Activated effector memory CD4-positive, alpha-beta T cell treated with anti-CD3 and anti-CD28 coated beads, Interleukin-2, amount 50 U/mL, for 16 hours (primary cell): ENCODE data around the gene ONECUT3.
"Not testable (repeated sequence)": the region's sequence is repeated elsewhere in the genome, so short reads cannot be mapped to it uniquely, and the experiment has no call there.

Source experiments
- DNase-seq: peaks from one replicate; pipeline ENCODE4 v3.0.0-alpha.2; 2020

The ONECUT3 gene

DNA sequence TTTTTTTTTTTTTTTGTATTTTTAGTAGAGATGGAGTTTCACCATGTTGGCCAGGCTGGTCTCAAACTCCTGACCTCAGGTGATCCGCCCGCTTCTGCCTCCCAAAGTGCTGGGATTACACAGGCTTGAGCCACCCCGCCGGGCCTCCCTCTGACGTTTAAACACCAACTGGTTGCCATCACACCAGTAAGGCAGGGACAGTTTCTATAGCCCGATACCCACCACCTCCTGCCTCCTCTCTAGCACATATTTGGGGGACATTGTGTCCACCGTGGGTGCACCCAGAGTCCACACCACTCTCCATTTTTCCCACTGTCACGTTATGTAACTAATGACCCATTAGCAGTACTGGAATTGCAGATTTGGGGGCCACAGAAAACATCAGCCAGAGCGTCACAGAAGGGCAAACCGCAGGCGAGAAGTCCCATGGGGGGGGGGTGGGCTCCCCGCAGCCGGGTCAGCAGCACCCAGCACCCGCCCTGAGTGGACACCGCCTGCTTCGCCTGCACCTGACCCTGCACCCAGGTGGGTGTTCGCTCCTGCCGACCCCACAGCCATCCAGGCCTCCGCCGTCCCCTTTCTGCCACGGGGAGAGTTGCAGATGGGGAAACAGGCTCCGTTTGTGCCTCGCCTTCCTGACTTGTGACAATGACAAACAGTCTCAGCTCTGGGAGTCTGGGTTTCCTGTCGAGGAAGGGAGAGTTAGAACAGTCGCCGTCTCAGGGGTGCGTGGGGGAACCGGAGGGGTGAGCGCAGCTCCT, 3.6 kb downstream of the ONECUT3 start:
- DNase-seq, result no peak

DNA sequence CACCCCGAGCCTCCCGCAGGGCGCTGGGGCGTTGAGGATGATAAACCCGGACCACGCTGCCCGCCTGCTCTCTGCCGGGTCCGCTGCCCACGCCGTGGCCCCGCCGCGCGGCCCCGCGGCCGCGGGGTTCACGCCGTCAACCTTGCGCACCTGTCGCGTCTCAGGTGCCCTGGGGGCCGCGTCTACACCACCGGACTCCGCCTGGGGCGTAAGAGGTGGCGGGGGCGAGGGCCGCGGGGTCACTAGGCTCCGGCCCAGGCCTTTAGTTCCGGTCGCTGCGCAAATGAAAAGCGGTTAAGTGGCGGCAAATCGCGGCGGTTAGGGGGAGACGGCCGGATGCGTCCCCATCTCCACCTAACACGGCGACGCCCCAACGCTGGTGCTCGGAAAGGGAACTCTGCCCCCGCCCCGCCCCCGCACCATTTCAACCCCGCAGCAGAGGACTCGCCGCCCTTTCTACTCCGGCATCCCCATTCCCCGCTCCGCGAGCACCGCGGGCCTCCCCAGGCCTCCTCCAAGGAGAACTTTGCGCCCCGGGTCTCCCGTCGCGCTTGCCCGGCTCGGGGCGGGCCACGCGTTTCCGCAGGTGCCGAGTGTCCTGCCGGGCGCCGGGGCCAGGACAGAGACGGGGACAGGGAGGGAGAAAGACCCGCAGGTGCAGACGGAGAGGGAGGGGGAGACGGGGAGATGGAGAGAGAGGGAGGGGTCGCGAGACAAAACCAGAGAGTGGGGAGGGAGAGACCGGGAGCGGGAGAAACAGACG, 4.3 kb downstream of the ONECUT3 start:
- no peak for DNase-seq

DNA sequence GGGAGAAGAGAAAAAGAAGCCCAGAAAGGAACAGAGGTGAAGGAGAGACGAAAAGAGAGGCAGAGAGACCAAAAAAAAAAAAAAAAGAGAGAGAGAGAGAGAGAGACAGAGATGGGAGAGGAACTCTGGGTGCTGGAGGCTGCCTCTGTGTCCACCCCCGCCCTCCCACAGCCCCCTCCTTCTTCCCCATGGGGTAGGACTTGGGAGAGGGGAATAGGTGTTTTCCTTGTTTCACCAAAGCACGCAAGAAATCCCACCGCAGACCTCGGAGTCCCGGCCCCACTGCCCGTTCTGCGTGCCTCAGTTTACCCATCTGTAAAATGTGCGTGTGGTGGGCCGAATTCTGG, 4.9 kb downstream of the ONECUT3 start:
- DNase-seq, result no peak

DNA sequence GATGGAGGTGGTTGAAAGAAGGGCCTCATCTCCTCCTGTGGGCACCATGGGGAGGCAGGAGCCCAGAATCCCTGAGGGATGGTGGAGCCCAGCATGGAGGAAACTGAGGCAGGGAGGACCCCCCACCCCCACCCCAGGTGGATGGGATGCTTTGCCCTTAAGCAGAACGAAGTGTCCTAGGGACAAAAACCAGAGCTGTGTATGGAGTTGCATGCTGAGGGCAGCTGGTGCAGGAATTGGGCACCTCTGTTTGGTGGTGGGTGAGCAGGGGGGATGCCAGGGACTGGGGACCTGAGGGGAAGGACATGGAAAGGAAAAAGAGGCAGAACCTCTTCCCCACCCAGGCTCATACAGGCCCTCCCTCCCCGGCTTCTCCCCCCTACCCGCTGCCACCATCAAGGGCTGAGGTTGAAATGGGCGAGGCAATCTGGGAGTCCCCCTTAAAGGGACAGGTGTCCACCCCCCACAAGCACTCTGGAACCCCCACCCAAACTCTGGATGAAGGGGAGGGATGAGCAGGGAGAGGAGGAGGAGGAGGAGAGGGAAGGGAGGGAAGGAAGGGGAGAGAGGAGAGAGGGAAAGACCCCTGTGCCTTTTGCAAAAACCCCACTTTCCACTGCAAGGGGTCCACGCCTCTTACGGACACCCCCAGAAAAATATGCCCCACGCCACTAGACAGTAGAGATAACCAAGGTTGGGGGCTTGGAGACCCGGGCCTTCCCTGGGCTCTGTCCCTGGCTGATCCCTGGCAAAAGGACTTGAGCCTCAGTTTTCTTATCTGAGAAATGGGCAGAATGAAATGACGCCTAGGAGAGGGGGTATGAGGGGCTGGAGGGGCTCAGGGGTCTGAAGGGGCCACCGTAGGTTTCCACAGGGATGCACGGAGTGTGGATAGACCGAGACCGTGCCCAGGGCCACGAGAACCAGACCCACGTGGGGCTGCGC, 5.9 kb downstream of the ONECUT3 start:
- no peak for DNase-seq

DNA sequence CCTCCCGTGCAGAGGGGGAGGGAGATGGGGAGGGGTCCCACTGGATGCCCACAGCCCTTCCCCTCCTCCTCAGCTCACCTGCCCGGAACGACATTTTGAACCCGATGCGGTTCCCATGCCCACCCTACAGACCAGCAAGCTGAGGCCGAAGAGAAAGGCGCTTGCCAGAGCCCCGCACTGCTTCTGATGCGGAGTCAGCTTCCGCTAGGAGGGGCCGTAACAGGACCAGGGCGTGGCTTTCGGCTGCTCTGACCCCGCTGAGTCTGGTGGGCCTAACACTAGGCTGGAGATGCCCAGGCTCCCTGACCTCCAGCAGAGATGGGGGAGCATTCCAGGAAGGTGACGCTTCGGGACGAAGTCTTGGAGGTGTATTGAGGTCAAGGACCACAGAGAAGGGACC, 6.7 kb downstream of the ONECUT3 start:
- DNase-seq, result no peak

DNA sequence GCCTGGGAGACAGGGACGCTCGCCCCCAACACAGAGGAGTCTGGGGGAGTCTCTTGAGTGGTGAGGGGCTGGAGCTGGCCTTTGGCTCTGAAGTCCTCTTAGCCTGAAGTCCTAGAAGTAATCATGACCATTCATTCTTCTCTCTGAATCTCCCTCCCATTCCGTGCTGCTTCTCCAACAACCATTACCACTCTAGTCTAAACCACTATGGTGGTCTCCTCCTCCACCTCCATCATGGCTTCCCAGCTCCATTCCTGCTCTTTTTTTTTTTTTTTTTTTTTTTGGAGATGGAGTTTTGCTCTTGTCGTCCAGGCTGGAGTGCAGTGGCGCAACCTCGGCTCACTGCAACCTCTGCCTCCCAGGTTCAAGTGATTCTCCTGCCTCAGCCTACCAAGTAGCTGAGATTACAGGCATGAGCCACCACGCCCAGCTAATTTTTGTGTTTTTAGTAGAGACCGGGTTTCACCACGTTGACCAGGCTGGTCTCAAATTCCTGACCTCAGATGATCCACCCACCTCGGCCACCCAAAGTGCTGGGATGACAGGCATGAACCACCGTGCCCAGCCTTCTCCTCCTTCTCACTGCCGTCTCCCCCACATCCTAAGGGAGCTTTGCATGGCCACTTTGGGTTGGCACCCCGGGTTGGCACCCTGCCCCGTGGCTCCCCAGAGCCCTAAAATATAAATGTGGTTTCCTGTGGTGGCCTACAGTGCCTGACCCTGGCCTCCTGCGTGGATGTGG, 7.7 kb downstream of the ONECUT3 start:
- DNase-seq, result not testable (repeated sequence)

DNA sequence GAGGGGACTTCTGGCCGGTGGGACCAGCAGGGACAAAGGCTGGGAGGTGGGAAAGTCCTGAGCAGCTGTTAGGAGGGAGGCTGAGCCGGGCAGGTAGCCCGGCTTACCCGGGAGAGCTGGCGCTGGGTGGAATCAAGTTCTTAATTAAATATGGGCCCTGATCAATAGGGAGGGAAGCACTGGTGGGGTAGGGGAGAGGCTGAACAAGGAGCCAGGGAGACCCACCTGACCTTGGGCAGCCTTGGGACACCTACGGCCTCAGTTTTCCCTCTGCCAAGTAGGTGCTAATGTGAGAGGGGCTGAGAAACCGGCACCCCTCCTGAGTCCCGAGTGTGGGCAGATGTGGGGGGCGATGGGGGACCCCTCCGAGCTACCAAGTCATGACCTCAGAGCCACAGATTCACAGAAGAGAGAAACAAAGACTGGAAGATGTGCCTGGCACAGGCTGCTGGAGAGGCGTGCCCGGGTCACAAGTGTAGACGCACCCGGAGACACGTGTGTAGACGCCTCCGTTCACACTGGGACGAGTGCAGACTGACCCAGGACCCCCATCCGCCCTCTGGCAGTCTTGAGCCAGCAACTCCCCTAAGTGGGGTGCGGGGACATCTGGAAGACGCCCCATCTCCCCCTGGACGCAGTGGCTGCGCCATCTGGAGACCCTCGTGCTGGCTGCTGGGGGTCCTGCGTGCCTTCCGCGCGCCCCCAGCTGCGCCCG, 8.4 kb downstream of the ONECUT3 start:
- DNase-seq, result no peak

DNA sequence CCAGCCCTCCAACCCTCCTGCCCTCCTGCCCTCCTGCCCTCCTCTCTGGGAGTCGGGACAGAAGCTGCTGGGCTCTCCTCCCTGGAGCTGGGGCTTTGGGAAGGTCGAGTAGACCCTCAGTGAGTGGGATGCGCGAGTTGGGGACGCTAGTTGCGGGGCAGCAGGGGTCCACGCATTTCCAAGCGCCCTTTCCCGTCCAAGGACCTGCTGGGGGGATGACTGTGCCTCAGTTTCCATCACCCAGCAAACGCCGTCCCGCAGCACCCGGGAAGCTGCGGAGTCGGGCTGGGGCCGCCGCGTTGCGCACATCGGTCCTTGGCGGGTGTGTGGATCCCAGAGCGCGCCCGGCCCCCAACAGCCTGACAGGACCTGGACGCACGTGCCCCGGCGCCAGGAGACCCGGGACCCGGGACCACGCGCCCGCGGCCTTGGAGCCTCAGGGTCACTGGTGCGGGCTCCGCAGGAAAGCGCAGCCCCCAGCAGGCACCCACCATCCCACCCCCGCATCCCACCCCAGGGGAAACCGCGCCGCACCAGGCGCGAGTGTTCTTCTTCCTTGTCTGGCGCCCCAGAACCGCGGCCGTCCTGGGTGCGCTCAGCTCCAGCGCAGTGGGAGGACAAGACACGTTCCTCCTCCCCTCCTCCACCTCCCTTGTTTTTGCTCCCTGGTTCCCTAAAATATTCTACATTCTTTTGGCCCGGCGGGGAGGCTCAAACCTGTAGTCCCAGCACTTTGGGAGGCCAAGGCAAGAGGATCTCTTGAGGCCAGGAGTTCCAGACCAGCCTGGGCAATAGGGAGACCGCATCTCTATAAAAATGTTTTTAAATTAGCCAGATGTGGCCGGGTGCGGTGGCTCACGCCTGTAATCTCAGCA, 9.2 kb downstream of the ONECUT3 start:
- no peak for DNase-seq

DNA sequence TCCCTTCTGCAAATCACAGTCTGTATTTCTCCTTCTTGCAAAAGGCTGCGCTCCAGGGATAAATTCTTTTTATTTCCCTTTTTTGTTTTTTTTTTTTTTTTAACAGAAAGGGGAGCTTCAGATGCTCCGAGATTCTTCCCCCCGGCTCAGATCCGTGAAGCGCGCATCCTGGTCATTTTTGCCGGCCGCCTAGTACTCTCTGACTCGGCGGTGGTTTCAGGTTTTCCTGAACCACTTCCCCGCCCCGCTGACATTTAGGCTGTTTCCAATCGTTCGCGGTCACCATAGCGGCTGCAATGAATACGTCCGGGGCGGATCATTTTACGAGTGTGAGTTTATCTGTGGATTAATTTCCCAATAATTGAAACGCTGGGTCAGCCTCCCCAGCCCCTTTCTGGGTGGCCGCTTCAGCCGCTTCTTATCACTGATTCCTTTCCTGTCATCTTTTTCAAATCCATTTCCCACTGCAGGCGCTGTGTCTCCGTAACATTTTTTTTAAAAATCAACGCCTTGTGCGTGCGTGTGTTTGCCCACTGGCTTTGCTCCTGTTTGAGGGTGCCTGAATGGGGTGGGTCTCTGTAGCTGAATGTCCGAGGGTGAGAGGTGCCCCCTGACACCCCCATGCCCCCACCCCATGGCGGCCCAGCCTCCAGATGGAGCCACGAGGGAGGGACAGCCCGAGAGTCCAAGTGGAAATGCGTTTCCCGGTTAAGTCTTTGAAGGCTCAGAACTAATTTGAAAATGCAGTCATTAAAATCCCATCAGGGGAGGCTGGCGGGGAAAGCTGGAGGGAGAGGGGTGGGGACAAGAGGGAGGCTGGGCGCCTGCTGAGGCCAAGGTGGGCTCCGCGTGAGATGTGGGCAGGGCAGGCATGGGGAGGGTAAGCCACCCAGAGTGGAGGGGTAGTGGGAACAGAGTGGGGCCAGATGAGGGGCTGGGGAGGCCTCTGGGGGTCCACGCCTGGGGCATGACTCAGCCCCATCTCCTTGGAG, 10.6 kb downstream of the ONECUT3 start:
- no peak for DNase-seq

DNA sequence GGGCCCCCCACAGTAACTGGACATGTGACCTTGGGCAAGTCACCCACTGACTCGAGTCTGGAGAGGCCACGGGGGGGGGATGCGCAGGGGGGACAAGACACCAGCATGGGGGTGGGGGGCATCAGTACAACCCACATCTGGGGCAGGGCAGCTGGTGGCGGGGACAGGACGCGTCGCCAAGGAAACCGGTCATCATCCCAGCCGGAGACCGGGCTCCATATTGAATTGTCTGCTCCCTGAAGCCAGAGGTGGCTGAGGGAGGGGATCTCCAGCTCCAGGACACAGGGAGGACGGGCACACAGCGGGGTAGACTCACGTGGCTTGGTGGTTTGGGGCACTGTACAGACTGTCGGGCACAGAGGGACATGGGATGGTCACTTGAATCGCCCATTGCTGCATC, 11.4 kb downstream of the ONECUT3 start:
- DNase-seq, result no peak

DNA sequence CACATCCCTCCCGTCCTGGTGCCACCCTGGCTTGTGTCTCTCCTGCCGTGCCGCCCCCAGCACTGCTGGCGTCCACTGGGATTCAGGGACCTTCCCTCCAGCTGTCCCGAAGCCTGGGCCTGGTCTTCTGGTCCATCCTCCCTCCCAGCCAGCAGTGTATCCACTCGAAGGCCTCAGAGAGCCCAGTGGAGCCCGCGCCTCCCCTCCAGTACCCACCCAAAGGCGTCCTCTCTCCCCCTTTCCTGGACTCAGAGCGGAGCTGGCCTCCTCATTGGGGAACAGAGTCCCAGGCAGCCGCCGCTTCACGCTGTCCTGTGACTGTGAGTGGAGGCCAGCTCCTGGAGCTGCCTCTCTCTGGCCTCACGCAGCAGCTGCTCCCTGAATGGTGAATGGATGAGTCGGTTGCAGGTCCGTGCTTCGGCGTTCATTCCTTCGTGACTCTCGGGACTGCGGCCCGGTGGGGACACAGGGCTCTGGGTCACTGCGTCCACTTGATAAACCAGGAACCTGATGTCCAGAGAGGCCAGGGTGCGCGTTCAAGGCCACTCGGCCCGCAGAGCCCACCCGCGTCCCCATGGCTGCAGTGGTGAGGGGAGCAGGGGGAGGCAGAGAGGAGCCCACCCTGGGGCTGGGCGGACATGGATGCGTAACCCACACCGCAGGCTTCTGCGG, 12.1 kb downstream of the ONECUT3 start:
- no peak for DNase-seq

DNA sequence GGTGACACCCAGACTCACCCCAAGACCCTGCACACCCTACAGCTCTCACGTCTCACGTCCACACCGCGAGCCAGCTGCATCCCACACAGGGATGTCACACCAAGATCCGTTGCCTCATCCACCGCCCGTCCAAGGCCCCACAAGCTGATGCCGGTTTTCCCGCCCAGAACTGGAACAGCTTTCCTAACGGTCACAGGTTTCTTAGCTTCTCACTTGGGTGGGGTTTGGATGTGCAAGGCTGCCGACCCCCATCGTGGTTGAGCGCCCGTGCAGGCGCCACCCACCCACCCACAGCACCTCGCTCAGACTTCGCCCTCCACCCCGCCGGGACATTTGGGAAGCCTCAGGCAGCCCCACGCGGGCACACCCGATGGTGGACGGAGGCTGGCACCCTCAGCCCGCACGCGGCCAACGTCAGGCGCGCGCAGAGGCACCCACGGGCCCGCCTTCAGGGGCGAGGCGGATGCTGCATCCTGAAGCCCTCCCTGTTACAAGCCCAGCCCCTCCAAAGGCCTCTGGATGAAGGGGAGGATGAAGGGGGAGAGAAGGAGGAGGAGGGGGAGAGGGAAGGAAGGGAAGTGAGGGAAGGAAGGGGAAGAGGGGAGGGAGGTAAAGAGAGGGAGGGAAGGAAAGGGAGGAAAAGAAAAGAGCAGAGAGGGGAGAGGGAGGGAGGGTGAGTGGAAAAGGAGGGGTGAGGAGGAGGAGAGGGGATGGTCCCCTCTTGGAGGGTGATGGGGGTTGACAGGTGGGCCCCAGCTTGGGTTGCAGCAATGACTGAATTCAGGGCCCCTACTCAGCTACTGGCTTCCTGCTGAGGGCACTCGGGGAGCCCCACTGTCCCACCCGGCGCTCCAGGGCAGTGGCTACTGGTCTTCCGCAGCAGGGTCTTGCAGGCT, 12.8 kb downstream of the ONECUT3 start:
- DNase-seq, result no peak

DNA sequence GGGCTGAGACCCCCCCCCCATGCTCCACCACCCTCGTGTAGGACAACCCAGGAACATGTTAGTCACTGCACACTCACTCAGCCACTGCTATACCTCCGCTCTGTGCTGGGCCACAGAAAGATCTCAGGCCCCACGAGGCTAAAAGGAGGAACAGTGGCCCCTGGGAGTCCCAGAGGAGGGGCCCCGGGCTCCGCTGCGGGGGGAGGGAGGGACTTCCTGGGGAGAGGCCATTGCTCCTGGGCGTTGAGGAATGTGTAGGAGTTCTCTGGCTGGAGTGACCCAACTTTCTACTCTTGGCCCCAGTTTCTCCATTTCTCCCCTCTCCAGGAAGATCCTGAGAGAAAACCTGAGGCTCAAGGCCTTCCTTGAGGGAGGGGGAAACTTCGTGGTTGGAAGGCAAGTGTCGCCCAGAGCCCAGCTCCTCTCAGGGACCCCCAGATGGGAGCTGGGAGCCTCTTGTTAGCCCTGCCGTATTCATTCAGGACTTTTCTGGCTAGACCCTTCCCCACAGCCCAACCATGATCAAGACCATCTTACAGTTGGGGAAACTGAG, 13.6 kb downstream of the ONECUT3 start:
- DNase-seq, result no peak

DNA sequence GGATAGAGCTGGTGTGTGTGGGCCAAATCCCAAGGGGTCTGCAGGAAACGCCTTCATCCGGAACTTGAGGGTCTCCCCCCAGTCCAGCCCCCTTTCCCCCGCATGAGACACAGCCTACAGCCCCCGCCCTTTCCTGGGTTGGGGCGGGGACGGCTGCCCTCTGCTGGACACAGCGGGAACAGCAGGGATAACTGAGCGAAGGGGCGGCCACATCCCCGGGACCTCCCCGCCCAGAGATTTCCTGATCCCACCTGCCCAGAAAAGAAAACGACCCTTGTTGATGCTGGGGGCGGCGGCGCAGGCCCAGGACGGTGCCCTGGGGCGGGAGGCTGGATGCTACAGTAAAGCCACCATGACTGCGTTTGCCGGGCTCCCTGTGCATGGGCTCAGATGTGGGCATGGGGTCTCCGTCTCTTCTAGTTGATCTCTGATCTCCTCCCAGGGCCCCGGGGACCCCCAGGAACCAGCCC, 14.2 kb downstream of the ONECUT3 start:
- DNase-seq, result peak; percentile 88

DNA sequence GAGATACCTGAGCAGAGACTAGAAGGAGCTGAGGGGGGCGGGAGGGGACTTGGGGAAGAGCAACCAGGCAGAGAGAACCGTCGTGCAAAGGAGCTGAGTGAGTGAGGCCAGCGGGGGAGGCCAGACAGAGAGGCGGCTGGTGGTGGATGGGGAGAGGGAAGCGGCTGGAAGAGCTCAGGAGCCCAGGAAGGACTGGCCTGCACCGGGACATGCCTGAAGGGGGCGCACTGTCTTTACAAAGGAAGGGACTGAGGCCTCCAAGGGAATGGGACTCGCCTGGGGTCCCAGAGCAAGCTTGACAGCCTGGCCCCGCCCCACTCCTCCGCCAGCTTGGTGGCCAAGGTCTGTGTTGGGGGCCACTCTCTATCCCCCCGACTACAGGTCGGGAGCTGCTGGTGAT, 14.9 kb downstream of the ONECUT3 start:
- DNase-seq, result no peak

DNA sequence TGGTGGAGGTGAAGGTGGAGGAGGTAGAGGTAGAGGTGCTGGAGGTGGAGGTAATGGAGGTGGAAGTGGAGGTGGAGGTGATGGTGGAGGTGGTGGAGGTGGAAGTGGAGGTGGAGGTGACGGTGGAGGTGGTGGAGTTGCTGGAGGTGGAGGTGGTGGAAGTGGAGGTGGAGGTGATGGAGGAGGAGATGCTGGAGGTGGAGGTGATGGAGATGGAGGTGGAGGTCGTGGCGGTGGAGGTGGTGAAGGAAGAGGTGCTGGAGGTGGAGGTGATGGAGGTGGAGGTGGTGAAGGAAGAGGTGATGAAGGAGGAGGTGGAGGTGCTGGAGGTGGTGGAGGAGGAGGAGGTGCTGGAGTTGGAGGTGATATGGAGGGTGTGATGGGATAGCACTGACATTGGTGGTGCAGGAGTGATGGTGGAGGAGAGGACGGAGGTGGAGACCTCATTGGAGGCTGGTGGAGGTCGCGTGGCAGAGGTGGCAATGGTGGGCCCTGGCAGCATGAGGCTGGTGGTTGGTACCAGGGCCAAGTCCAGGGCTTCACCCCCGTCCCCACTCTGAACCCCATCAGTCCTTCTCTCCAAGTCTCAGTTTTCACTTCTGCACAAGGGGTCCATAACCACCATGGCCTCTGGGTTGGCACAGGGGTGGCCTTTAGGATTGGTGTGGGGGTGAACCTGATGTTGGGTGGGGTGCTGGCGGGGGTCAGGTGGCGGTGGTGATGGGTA, 15.8 kb downstream of the ONECUT3 start:
- no peak for DNase-seq

DNA sequence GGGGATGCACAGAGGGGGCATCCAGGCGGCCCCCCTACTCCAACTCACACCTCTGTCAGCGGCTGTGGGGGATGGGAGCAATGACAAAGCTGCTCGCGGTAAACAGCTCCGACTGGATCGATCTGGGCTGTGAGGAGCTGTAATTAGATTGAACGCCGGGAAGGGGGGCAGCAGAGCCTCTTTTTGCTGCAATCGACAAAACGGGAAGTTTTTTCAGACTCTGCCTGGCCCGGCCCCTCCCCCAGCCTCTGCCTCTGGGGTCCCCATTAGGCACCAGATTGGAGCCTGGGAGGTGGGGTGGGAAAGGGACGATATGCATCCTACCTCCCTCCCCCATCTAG, 16.3 kb downstream of the ONECUT3 start:
- no peak for DNase-seq
